Measurements from ENCODE around the gene HSPA12A.

HSPA12A gene

DNA sequence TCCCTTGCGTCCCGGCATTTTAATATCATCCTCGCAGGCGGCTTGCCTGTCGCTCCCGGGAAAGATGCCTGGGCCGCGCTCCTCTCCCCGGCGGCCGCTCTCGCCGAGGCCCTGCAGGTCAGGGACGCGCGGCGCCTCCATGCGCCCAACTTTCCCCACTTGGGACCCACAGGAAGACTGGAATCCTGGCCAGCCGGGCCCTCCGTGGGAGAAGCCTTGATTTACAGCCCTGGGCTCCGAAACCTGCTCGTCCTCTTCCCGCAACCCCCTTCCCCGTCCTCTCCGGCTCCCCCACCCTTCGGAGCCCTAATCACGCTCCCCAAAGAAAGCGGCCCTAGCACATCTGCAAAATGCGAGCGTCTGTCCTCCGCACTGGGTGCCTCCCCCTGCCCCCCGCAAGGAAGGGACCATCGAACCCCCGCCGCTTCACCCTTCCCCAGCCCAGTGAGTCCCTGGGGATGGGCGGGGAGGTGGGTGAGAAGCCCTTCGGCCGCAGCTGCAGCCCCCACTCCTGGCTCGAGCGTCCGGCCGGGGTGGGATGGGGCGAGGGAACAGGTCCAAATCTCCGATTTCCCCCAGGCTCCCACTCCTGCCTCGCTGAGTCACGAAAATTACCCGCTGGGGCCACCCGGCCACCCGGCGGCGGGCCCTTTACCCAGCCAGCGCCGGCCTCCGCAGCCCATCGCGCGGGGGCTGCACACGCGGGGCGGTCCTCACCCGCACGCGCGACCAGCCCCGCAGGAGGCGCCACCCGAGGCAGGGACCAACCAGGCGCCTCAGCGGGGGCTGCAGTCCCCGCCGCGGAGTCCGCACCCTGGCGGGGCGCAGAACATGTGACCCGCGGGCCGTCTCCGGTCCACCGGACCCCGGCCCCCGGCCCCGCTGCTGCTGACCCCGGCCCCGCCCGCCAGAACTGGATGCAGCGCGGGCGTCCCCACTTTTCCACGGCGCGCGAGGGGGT lies 695 bp downstream of the HSPA12A start:
- DNase-seq = no peak

DNA sequence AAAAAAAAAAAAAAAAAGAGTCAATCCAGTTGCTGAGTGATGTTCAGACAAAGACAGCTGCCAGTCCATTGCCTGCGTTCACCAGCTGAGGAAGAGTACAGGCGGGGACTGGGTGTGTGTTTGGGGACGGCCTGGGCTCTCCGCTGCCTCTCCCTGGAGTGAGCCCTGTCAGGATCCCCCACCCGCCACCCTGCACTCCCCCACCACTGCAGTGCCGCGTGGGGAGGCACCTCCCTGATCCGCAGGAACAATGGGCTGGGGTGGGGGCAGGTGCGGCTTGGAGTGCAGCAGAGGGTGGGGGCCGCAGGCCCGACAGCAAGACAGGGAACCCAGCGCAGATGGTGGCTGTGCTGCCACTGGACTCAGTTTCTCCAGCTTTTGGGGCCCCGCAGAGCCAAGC lies 1.4 kb downstream of the HSPA12A start:
- no peak for DNase-seq

DNA sequence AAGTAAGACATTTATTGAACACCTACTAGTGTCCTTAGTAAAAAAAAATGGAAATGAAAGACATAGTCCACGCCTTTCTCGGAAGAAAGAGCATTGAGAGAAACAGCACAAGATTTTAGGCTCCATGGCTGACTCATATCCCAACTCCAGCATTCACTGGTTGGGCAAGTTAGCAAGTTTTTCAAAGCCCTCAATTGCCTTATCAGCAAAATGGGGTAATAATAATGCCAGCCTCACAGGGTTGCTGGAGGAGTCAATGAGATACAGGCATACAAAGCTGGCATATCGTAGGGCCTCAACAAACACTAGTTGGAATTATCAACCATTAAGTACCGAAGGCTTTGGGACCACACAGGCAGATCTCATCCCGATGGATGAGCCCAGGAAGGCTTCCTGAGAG lies 4.0 kb downstream of the HSPA12A start:
- no peak for DNase-seq

DNA sequence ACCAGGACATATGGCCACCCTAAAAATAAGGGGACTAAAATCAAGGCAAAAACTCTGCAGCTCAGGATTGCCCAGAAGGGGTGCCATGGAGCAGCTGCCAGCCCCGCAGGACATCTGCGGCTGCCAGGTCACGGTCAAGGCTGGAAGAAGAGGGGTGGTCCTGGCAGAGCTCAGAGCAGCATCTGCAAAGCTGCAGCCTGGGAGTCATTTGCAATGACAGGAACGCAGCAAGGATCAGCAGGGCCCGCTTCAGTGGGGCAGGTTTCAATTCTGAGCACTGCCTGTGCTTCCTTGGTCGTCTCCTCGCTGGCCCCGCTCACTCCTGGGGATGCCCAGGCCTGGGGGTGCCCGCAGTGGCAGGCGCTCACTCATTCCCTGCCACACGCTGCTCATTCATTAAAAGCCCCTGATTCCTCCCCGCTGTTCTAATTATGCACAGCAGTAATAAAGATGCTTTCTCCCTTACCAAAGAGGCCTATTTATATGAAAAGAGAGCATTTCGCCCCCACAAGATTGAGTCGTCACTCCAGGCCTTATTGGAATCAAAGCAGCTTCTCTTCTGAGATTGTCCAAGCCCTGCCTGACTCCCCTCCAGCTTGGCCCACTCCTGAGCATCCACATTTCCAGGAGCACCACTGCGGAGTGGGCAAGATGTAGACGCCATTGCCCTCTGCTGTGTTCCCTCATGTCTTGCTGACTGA lies 4.6 kb downstream of the HSPA12A start:
- no peak for DNase-seq

- no peak for DNase-seq
Observed at GRCh38 chr10:116733566-116733965, 8.8 kb downstream of the HSPA12A start.

- DNase-seq = no peak
Observed at GRCh38 chr10:116732573-116732972, 9.8 kb downstream of the HSPA12A start.

DNA sequence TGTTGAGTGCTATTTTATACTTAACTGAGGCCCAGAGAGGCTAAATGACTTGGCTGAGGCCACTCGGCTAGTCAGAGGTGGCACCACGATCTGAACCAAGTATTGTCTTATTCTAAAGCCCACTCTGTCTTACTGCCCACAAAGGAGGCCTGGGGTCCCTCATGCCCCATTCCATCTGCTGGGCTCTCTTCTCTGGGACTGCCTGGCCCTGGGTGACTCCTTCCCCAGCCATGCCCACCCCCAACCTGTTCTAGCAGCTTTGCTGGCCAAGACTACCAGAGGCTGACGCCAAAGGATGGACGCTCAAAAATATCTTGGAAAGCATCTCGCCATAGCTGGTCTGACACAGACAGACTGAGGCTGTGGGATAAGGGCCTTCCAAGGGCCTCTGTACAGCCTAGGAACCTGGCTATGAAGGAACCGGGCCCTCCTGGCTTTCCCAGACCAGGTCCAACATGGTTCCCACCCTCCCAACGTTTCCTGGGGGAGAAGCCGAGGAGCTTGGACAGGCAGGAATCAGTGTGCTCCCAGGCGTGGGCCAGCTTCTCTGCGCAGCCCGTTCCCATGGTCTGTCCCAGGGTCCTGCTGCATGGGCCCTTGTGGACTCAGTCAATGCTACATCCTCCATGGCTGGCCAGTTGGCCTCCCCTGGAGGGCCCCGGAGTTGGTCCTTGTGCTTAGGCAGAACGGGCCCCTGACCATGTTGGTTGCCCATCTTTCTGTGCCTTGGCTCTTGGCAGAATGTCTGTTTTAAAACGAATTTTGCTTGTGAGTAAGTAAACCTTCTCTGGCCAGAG lies 11.7 kb downstream of the HSPA12A start:
- DNase-seq = no peak

DNA sequence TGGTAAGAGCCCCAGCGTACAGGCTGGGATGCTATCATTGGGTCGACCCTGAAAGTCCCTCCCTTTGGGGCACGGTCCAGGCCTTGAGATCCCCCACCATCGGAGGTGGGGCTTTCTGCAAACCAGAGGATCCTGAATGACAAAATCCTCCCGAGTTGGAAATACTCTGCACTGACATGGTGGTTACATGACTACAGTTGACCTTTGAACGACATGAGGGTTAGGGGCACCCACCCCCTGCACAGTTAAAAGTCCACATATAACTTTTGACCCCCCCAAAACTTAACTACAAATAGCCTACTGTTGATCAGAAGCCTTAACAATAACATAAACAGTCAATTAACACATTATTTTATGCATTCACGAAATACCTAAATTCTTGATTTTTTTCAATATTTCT lies 13.1 kb downstream of the HSPA12A start:
- no peak for DNase-seq

DNA sequence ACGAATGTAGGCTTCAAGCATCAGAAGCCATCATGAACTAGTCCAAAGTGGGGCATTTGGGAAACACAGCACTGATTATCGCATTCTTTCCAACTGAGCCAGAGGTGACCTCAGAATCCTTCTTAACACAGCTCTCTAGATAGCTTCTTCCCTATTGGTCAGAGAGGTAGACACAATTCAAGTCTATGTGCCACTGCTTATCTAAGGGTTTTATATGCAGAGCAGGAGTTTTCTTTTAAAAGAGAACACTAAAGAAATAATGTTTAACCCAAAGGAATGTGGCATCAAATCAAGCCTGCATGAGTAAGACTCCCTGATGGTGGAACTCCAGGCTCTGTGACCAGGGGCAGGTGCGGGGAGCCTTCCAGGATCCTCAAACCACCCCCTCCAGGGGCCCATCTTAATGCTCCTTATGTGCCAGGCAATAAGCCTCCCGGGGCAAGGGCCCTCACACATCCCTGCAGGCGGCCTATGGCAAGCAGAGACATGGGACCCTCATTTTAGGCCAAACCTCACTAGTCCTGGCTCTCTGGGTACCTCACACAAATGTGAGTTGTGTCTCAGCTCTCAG lies 13.8 kb downstream of the HSPA12A start:
- no peak for DNase-seq

GRCh38 chr10:116723428-116724281 lies 18.7 kb downstream of the HSPA12A start:
- no peak for DNase-seq

DNA sequence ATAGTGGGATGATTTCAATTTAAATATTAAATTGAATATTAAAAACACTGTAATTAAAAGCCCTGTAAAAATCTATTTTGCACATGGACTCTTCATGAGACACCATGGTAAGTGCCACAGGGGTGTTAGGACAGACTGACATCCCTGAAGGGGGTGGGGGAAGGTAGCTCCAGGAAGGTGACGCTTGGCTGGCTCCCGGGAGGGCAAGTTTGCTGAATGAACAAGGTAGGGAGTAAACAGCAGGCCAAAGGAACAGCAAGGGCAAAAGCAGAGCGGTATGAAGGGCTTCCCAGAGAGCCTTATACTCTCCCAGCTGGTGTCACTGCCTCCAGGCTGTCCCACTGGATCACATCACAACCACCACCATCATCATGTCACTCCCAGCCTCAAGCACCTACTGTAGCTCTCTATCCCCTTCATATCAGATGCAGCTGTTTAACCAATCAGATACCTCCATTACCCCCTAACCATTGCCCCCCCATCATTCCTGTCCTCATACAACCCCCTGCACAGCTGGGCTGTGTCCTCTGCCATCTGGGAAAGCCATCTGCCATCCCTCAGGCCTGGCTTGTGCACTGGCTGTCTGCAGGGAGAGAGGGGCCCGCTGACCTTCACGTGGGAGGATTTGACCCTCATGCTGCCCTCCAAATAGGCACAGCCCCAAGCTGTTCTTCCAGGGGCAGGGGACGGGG lies 19.5 kb downstream of the HSPA12A start:
- DNase-seq = no peak

- DNase-seq = no peak
Observed at GRCh38 chr10:116721547-116722392, 20.6 kb downstream of the HSPA12A start.

DNA sequence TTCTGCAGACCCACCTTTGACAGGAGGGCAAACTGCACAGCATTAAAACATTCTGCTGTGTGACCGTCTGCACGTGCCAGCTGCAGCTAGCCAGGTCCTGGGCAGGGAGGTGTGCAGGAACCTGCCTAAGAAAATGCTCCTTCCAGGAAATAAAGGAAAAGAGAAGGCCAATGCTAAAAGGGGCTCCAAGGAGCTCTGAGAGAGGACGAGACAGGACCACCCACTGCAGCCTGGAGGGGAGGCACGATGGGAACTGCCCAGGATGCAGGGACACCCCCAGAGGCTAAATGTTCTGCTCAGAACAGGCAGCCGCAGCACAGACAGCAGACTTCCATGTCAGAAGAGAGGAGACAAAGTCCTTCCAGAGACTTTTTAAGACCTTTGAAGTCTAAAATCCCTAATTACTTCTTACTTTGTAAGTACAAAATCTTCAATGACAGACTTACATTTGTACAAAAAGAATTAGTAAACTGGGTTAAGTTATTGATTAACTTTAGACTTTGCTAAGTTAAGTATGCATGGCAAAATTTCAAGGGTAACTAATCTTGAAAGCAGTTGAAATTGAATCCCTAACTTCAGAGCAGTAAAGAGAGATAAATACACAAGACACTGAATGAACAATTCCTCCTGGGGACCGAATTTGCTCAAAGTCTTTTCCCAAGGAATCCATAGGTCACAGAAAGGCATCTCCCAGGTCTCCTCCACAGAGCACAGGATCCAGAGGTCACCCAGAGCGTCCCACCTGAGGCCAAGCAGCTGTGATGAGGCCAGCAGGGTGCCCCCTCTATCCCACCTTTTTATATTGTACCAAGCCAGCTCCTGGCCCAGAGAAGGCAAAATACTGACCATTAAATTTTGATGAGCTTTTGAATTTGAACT lies 21.5 kb downstream of the HSPA12A start:
- DNase-seq = no peak

DNA sequence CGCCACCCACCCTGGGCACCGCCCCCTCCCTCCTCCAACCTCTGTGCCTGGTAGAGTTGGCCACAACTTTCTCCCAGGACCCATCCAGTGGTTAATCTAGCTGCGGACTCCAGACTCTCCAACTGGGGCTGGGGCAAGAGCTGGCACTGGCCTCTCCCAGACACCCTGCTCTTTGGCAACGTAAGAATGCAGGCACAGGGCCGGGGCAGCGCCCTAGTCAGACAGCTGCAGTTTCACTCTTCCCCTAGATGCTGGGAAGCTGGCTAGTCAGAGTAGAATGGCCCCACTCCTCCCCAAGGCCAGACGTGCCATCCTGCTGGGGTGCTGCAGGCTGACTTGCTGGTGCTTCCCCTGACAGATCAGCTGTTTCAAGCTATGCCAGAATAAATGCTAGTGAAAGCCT lies 22.1 kb downstream of the HSPA12A start:
- DNase-seq = no peak

DNA sequence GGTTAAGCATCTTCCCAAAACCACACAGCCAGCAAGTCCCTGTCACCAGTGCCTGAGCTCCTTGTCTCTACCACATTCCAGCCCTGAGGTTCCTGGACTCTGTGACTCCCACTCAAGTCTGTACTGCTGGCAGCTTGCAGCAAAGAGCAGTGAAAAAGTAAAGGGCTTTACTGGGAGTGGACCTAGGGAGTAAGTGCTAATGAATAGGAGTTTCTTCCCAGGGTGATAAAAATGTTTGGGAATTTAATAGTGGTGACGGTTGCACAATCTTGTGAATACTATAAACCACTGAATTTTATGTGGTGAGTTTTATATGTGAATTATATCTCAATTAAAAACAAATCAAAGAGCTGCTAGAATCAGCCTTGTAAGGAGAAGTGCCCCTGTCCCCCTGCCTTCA lies 22.6 kb downstream of the HSPA12A start:
- no peak for DNase-seq

GRCh38 chr10:116718058-116718457 lies 24.3 kb downstream of the HSPA12A start:
- no peak for DNase-seq

DNA sequence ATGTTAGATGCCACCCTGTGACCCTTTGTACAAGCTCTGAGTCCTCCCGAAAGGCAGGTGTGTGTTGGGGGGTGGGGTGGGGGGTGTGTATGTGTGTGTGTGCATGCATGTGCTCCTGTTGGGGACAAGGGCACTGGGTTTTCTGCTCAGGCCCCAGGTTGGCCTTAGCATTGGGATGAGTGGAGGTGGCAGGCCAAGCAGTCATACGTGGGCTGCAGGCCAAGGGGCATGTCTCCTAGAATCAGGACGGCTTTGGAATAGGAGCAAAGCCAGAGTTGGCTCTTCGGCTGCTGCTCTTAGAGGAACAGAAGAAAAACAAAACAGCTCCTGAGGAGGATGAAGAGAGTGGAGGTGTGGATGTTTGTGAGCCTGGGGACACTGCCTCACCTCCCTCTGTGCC lies 26.0 kb downstream of the HSPA12A start:
- no peak for DNase-seq

- DNase-seq = no peak
Observed at GRCh38 chr10:116715839-116716377, 26.5 kb downstream of the HSPA12A start.

DNA sequence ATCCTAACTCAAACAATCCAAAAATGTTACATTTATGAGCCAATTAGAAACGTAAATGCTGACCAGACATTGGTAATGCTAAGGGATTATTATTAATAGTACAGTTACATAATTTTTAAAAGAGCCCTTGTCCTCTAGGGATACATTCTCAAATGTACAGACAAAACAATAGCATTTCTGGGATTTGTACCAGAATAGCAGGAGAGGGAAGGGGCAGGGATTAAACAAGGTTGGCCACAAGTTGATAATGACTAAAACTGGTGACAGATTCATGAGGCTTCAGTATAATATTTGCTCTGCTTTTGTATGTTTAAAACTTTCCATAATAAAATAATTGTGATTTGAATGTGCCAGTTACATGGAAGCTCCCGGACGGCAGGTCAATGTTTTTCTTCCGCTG lies 27.0 kb downstream of the HSPA12A start:
- no peak for DNase-seq

Measured in left hindlimb (tissue), 1 donor.